ENCODE data around the gene COG1.

COG1 gene

GRCh38 chr17:73203788-73204479 is 11.1 kb downstream of the COG1 start:
- Histone ChIP-seq H3K4me2 (ENCODE audit: low read depth, low read length) (no peak overlapping the region), H3K4me1 (ENCODE audit: low read length) (no peaks in the 10 kb centered on the region), H3K27ac (ENCODE audit: low read length) (no peak overlapping the region), H3F3A (ENCODE audit: insufficient read depth, low read length) (no peaks in the 10 kb centered on the region), H3K27me3 (replicated peaks; ENCODE audit: insufficient read depth, low read length) (no peaks in the 10 kb centered on the region), H3K9ac (ENCODE audit: low read length) (no peak overlapping the region), H3K9me2 (replicated peaks; ENCODE audit: insufficient read depth, low read length) (no peaks in the 10 kb centered on the region), H3K9me3 (replicated peaks; ENCODE audit: insufficient read depth, low read length) (no peaks in the 10 kb centered on the region), H3K4me3 (ENCODE audit: low read length) (no peak overlapping the region), H3K79me2 (ENCODE audit: low read length) (0 out of 2 replicates have a peak, but pooled peaks cover 4% of the 10 kb centered on the region), H4K20me1 (ENCODE audit: insufficient read depth, low read length) (no peaks in the 10 kb centered on the region), H2AFZ (ENCODE audit: low read length) (no peak overlapping the region), H3K36me3 (replicated peaks; ENCODE audit: insufficient read depth, low read length) (peaks cover 7% of the 10 kb centered on the region)
- no peak for DNase-seq
- TF ChIP-seq EZH2 (optimal IDR thresholded peaks at IDR 0.05; ENCODE audit: low read depth, low read length): no peak
- no peak for TF ChIP-seq EZH2phosphoT487 (IDR thresholded peaks at IDR 0.05; ENCODE audit: low read length)
- TF ChIP-seq, protein P1, sequence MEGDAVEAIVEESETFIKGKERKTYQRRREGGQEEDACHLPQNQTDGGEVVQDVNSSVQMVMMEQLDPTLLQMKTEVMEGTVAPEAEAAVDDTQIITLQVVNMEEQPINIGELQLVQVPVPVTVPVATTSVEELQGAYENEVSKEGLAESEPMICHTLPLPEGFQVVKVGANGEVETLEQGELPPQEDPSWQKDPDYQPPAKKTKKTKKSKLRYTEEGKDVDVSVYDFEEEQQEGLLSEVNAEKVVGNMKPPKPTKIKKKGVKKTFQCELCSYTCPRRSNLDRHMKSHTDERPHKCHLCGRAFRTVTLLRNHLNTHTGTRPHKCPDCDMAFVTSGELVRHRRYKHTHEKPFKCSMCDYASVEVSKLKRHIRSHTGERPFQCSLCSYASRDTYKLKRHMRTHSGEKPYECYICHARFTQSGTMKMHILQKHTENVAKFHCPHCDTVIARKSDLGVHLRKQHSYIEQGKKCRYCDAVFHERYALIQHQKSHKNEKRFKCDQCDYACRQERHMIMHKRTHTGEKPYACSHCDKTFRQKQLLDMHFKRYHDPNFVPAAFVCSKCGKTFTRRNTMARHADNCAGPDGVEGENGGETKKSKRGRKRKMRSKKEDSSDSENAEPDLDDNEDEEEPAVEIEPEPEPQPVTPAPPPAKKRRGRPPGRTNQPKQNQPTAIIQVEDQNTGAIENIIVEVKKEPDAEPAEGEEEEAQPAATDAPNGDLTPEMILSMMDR (IDR thresholded peaks at IDR 0.05; ENCODE audit: low read length): no peak

DNA sequence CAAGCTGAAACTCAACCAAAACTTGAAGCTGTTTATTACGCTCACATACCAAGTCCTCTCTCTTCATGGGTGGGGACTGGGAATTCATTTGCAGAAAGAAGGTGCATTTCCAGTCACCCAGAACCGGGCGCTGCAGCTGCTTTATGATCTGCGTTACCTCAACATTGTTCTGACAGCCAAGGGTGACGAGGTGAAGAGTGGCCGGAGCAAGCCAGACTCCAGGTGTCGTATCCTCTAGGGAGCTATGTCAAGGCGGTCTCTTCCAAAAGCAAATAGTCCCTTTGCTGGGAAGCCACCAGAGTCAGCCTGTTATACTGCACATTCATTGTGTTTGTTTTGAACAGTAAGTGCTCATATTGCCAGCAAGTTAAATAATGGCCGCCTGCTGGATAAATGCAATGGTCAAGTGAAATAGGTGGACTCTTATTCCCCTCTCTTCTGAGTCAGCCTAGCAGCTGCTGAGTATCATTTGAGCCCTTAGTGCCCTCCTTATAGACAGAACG is 12.7 kb downstream of the COG1 start:
- H3K9me2 ChIP-seq (replicated peaks; ENCODE audit: insufficient read depth, low read length): no peaks in the 10 kb centered on the region
- H3K4me3 ChIP-seq (ENCODE audit: low read length): no peak overlapping the region
- no peaks in the 10 kb centered on the region for H3K27me3 ChIP-seq (replicated peaks; ENCODE audit: insufficient read depth, low read length)
- peaks cover 4% of the 10 kb centered on the region; the same call in 1 of the 2 replicates for H3K36me3 ChIP-seq (replicated peaks; ENCODE audit: insufficient read depth, low read length)
- H3K27ac ChIP-seq (ENCODE audit: low read length): no peak overlapping the region
- H3K79me2 ChIP-seq (ENCODE audit: low read length): 0 out of 2 replicates have a peak, but pooled peaks cover 5% of the 10 kb centered on the region
- no peaks in the 10 kb centered on the region for H3F3A ChIP-seq (ENCODE audit: insufficient read depth, low read length)
- H3K4me1 ChIP-seq (ENCODE audit: low read length): no peaks in the 10 kb centered on the region
- no peak overlapping the region for H3K9ac ChIP-seq (ENCODE audit: low read length)
- no peaks in the 10 kb centered on the region for H4K20me1 ChIP-seq (ENCODE audit: insufficient read depth, low read length)
- TF ChIP-seq, protein P1 (IDR thresholded peaks at IDR 0.05; ENCODE audit: low read length): no peak
- TF ChIP-seq EZH2 (optimal IDR thresholded peaks at IDR 0.05; ENCODE audit: low read depth, low read length): no peak
- no peak for TF ChIP-seq EZH2phosphoT487 (IDR thresholded peaks at IDR 0.05; ENCODE audit: low read length)
- H3K4me2 ChIP-seq (ENCODE audit: low read depth, low read length): no peak overlapping the region
- H3K9me3 ChIP-seq (replicated peaks; ENCODE audit: insufficient read depth, low read length): no peaks in the 10 kb centered on the region
- DNase-seq: no peak
- H2AFZ ChIP-seq (ENCODE audit: low read length): no peak overlapping the region

GRCh38 chr17:73208139-73208827 is 15.4 kb downstream of the COG1 start:
- H3K9ac ChIP-seq (ENCODE audit: low read length): no peak overlapping the region
- H3K4me1 ChIP-seq (ENCODE audit: low read length): no peaks in the 10 kb centered on the region
- no peak overlapping the region for H3K4me2 ChIP-seq (ENCODE audit: low read depth, low read length)
- no peak overlapping the region for H3K4me3 ChIP-seq (ENCODE audit: low read length)
- no peaks in the 10 kb centered on the region for H3F3A ChIP-seq (ENCODE audit: insufficient read depth, low read length)
- TF ChIP-seq, protein P1 (IDR thresholded peaks at IDR 0.05; ENCODE audit: low read length): no peak
- no peak for TF ChIP-seq EZH2phosphoT487 (IDR thresholded peaks at IDR 0.05; ENCODE audit: low read length)
- no peak for TF ChIP-seq EZH2 (optimal IDR thresholded peaks at IDR 0.05; ENCODE audit: low read depth, low read length)
- no peak overlapping the region for H2AFZ ChIP-seq (ENCODE audit: low read length)
- H3K27ac ChIP-seq (ENCODE audit: low read length): no peak overlapping the region
- no peaks in the 10 kb centered on the region for H4K20me1 ChIP-seq (ENCODE audit: insufficient read depth, low read length)
- no peaks in the 10 kb centered on the region for H3K9me3 ChIP-seq (replicated peaks; ENCODE audit: insufficient read depth, low read length)
- H3K79me2 ChIP-seq (ENCODE audit: low read length): 0 out of 2 replicates have a peak, but pooled peaks cover 12% of the 10 kb centered on the region
- no peaks in the 10 kb centered on the region for H3K9me2 ChIP-seq (replicated peaks; ENCODE audit: insufficient read depth, low read length)
- no peak for DNase-seq
- H3K36me3 ChIP-seq (replicated peaks; ENCODE audit: insufficient read depth, low read length): peaks cover 7% of the 10 kb centered on the region; the same call in 1 of the 2 replicates
- no peaks in the 10 kb centered on the region for H3K27me3 ChIP-seq (replicated peaks; ENCODE audit: insufficient read depth, low read length)
